K562 (cell line): ENCODE results near the gene CDC37.

ENCODE experiments used
- CEBPB ChIP-seq: fragments of 450-650 bp; IDR thresholded peaks from 2 replicates; pipeline ENCODE4 v1.6.1; 2016; ENCODE audit warnings: missing genetic modification characterization, missing compliant biosample characterization
- EGR1 ChIP-seq: fragments of 450-650 bp; conservative IDR thresholded peaks from 2 replicates; pipeline ENCODE4 v1.6.1; 2017; ENCODE audit warnings: mild to moderate bottlenecking
- HDAC2 ChIP-seq: fragments of 450-650 bp; IDR thresholded peaks from 2 replicates; pipeline ENCODE4 v1.6.1; 2016; ENCODE audit warnings: mild to moderate bottlenecking
- HMGN3 ChIP-seq: IDR thresholded peaks from 2 replicates; pipeline ENCODE4 v1.6.1; 2011; ENCODE audit warnings: borderline replicate concordance, low read depth, mild to moderate bottlenecking, mixed read lengths, low read length; ENCODE audit not compliant: insufficient read length; ENCODE audit errors: extremely low read depth
- POLR2A ChIP-seq: fragments of 450-650 bp; conservative IDR thresholded peaks from 2 replicates; pipeline ENCODE4 v1.6.1; 2016
- YY1 ChIP-seq, 3 experiments: IDR thresholded peaks; 2 replicates each; pipeline ENCODE4 v1.6.1; 2011; ENCODE audit warnings: low read length in 2 of 3, mild to moderate bottlenecking in 2 of 3, moderate library complexity in 2 of 3, borderline replicate concordance in 1 of 3, control low read depth in 1 of 3, low read depth in 1 of 3; ENCODE audit not compliant: insufficient read depth in 3 of 3, insufficient replicate concordance in 2 of 3, control insufficient read depth in 1 of 3, insufficient read length in 1 of 3; ENCODE audit errors: extremely low read depth in 1 of 3
- ZNF224 ChIP-seq: sonication (generic); formaldehyde crosslinking; IDR thresholded peaks from 2 replicates; pipeline ENCODE4 v1.8.0; 2022; ENCODE audit warnings: mild to moderate bottlenecking, missing genetic modification reagents
- TF ChIP-seq, protein P1 (sequence below), 3 experiments: IDR thresholded peaks in 2 of 3; conservative IDR thresholded peaks in 1 of 3; 2 replicates each; pipeline ENCODE4 v1.5.1; 2011 to 2012; ENCODE audit warnings: low read length in 3 of 3, mild to moderate bottlenecking in 3 of 3, control low read depth in 2 of 3, improper control_type of control experiment in 1 of 3, inconsistent platforms in 1 of 3, low read depth in 1 of 3, mixed read lengths in 1 of 3, moderate library complexity in 1 of 3; ENCODE audit not compliant: insufficient read depth in 2 of 3
- TF ChIP-seq, protein P2 (sequence below): sonication (generic); formaldehyde crosslinking; IDR thresholded peaks from 2 replicates; pipeline ENCODE4 v1.8.0; 2022; ENCODE audit warnings: mild to moderate bottlenecking, missing genetic modification reagents

DNA sequence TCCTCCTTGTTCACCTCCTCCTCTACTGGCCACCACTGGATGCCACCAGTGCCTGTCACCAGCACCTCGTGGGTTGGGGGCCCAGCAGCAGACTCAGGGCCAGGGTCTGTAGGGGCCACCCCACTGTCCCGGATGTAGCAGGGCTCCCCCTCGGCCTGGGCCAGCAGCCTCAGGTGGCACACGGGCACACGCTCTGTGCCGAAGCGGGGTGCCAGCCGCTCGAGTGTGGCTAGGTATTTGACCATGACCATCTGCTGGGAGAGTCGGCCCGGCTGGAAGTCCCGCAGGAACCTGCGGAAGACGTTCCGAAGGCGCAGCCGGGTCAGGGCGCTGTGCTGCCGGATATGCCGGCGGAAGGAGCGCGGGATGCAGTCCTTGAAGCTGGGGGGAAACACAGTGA, 37.8 kb downstream of the CDC37 start:
- TF ChIP-seq, protein P1, sequence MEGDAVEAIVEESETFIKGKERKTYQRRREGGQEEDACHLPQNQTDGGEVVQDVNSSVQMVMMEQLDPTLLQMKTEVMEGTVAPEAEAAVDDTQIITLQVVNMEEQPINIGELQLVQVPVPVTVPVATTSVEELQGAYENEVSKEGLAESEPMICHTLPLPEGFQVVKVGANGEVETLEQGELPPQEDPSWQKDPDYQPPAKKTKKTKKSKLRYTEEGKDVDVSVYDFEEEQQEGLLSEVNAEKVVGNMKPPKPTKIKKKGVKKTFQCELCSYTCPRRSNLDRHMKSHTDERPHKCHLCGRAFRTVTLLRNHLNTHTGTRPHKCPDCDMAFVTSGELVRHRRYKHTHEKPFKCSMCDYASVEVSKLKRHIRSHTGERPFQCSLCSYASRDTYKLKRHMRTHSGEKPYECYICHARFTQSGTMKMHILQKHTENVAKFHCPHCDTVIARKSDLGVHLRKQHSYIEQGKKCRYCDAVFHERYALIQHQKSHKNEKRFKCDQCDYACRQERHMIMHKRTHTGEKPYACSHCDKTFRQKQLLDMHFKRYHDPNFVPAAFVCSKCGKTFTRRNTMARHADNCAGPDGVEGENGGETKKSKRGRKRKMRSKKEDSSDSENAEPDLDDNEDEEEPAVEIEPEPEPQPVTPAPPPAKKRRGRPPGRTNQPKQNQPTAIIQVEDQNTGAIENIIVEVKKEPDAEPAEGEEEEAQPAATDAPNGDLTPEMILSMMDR (IDR thresholded peaks at IDR 0.05 in 2 of 3, conservative IDR thresholded peaks at IDR 0.05 in 1 of 3; ENCODE audit: insufficient read depth in 2 of 3, low read depth in 1 of 3, low read length in 3 of 3): no peak
- TF ChIP-seq EGR1 (no peak), HDAC2 (no peak), HMGN3 (no peak), CEBPB (tag) (no peak), ZNF224 (CRISPR knock-in tag) (no peak), POLR2A (no peak), YY1 (IDR thresholded peaks at IDR 0.05; ENCODE audit: borderline replicate concordance in 1 of 3, control insufficient read depth in 1 of 3, extremely low read depth in 1 of 3, insufficient read depth in 3 of 3, insufficient read length in 1 of 3, insufficient replicate concordance in 2 of 3, low read depth in 1 of 3, low read length in 2 of 3) (no peak)
- TF ChIP-seq, protein P2, sequence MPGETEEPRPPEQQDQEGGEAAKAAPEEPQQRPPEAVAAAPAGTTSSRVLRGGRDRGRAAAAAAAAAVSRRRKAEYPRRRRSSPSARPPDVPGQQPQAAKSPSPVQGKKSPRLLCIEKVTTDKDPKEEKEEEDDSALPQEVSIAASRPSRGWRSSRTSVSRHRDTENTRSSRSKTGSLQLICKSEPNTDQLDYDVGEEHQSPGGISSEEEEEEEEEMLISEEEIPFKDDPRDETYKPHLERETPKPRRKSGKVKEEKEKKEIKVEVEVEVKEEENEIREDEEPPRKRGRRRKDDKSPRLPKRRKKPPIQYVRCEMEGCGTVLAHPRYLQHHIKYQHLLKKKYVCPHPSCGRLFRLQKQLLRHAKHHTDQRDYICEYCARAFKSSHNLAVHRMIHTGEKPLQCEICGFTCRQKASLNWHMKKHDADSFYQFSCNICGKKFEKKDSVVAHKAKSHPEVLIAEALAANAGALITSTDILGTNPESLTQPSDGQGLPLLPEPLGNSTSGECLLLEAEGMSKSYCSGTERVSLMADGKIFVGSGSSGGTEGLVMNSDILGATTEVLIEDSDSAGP (CRISPR knock-in tag): no peak
